SK-N-MC (cell line): Measurements from ENCODE around the gene POLR2L.

Source experiments
- EZH2 ChIP-seq: fragments of 200-600 bp; sonication (generic); IDR thresholded peaks from one replicate; pipeline ENCODE4 v1.6.1; 2017; ENCODE audit warnings: antibody characterized with exemption
- POLR2AphosphoS5 ChIP-seq: IDR thresholded peaks from 2 replicates; pipeline ENCODE4 v1.6.1; 2012; ENCODE audit warnings: mild to moderate bottlenecking, low read depth, low read length, borderline replicate concordance

DNA sequence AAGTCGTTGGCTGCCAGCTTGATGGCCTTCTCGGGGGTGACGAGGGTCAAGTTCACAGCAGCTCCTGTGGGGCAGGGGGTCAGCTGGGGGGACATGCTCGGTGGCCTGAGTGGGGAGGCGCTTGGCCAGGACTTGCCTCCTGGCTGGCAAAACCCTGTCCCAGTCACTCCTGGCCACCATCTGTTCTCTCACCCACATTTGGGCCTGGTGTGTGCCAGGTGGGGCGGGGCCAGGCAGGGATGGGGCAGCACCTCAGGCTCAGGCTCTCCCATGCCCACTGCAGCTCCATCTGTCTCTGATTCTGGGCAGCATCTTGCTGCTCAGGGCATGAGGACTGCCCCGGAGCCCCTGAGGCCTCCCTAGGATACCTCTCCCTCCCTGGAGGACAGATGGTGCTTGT is 48.8 kb downstream of the POLR2L start:
- TF ChIP-seq POLR2AphosphoS5 (no peak), EZH2 (no peak)
